NB4 (cell line): ENCODE data around the gene VEZF1.

ENCODE experiments used
- DNase-seq: peaks from one replicate; pipeline ENCODE4 v3.0.0; 2010; ENCODE audit warnings: low read depth
- H3K4me3 ChIP-seq: one replicate; pipeline ENCODE4 v1.5.1; 2011; ENCODE audit warnings: mild to moderate bottlenecking, low read depth, low read length, moderate library complexity
- CTCF ChIP-seq: IDR thresholded peaks from one replicate; pipeline ENCODE4 v1.5.1; 2012; ENCODE audit warnings: low read depth, low read length
- MAX ChIP-seq: IDR thresholded peaks from 2 replicates; pipeline ENCODE4 v1.6.1; 2011; ENCODE audit warnings: low read depth, low read length
- MYC ChIP-seq: IDR thresholded peaks from 2 replicates; pipeline ENCODE4 v1.6.1; 2011; ENCODE audit warnings: low read depth, low read length
- POLR2A ChIP-seq: IDR thresholded peaks from 2 replicates; pipeline ENCODE4 v1.6.1; 2011; ENCODE audit warnings: mild to moderate bottlenecking; ENCODE audit not compliant: insufficient read length; ENCODE audit errors: extremely low read depth

VEZF1 gene

GRCh38 chr17:58005728-58006559 is 17.9 kb upstream of the VEZF1 start:
- H3K4me3 ChIP-seq: peak overlapping the region; percentile 90
- TF ChIP-seq POLR2A (no peak), CTCF (no peak), MAX (no peak), MYC (no peak)

GRCh38 chr17:58005031-58005727 is 17.1 kb upstream of the VEZF1 start:
- DNase-seq: peak; percentile 59
- H3K4me3 ChIP-seq: peak overlapping the region; percentile 90
- TF ChIP-seq POLR2A: no peak
- no peak for TF ChIP-seq MAX
- TF ChIP-seq CTCF: no peak
- no peak for TF ChIP-seq MYC

More at GRCh38 chr17:58005728-58006559, 17.9 kb upstream of the VEZF1 start:
- no peak for DNase-seq

GRCh38 chr17:58004060-58004459 is 16.0 kb upstream of the VEZF1 start:
- H3K4me3 ChIP-seq: peak overlapping the region; percentile 90
- TF ChIP-seq POLR2A (no peak), MYC (no peak), MAX (no peak), CTCF (no peak)
- peak; percentile 40 for DNase-seq

GRCh38 chr17:58002973-58003372 is 14.9 kb upstream of the VEZF1 start:
- DNase-seq: no peak
- H3K4me3 ChIP-seq: peak overlapping the region; percentile 90
- no peak for TF ChIP-seq CTCF

- TF ChIP-seq CTCF (no peak), POLR2A (no peak), MAX (no peak), MYC (no peak)
- DNase-seq: no peak
- peak overlapping the region; percentile 90 for H3K4me3 ChIP-seq
Measured at GRCh38 chr17:58002154-58002948, 14.3 kb upstream of the VEZF1 start.
